ENCODE data around the gene ADAMTSL4.
"Not testable (repeated sequence)": the region's sequence is repeated elsewhere in the genome, so short reads cannot be mapped to it uniquely, and the experiment has no call there.

Gene ADAMTSL4

GRCh38 chr1:150577557-150578271 lies 28.5 kb downstream of the ADAMTSL4 start:
- no peaks in the 10 kb centered on the region for H3K27me3 ChIP-seq (replicated peaks; ENCODE audit: control insufficient read depth, insufficient read depth, low read length)
- H3K4me3 ChIP-seq (replicated peaks; ENCODE audit: low read depth, low read length), result peak overlapping the region; percentile 100
- TF ChIP-seq CTCF (IDR thresholded peaks at IDR 0.05; ENCODE audit: insufficient read depth, low read length, poor library complexity, severe bottlenecking), result no peak
- DNase-seq (ENCODE audit: extremely low read depth, insufficient read length), result no peak
- peaks cover 26% of the 10 kb centered on the region for H3K36me3 ChIP-seq (ENCODE audit: control insufficient read depth, insufficient read depth, low read length)

GRCh38 chr1:150578272-150579109 lies 29.3 kb downstream of the ADAMTSL4 start:
- Histone ChIP-seq H3K36me3 (ENCODE audit: control insufficient read depth, insufficient read depth, low read length) (peaks cover 24% of the 10 kb centered on the region), H3K27me3 (replicated peaks; ENCODE audit: control insufficient read depth, insufficient read depth, low read length) (no peaks in the 10 kb centered on the region), H3K4me3 (replicated peaks; ENCODE audit: low read depth, low read length) (peak overlapping the region; percentile 100)
- DNase-seq (ENCODE audit: extremely low read depth, insufficient read length), result peak; percentile 55
- no peak for TF ChIP-seq CTCF (IDR thresholded peaks at IDR 0.05; ENCODE audit: insufficient read depth, low read length, poor library complexity, severe bottlenecking)

GRCh38 chr1:150579110-150579944 lies 30.1 kb downstream of the ADAMTSL4 start, which contains the start of gene MCL1:
MCL1 (minus strand) TSS chr1:150579610; CDS start chr1:150579530, 80 bp downstream.
- DNase-seq (ENCODE audit: extremely low read depth, insufficient read length), result peak; percentile 84
- Histone ChIP-seq H3K27me3 (replicated peaks; ENCODE audit: control insufficient read depth, insufficient read depth, low read length) (no peaks in the 10 kb centered on the region), H3K4me3 (replicated peaks; ENCODE audit: low read depth, low read length) (peak within 1 kb of the TSS; percentile 100), H3K36me3 (ENCODE audit: control insufficient read depth, insufficient read depth, low read length) (peaks cover 22% of the 10 kb centered on the region)
- TF ChIP-seq CTCF (IDR thresholded peaks at IDR 0.05; ENCODE audit: insufficient read depth, low read length, poor library complexity, severe bottlenecking), result no peak

- no peak for TF ChIP-seq CTCF (IDR thresholded peaks at IDR 0.05; ENCODE audit: insufficient read depth, low read length, poor library complexity, severe bottlenecking)
- H3K4me3 ChIP-seq (replicated peaks; ENCODE audit: low read depth, low read length), result peak overlapping the region; percentile 73
- no peaks in the 10 kb centered on the region for H3K27me3 ChIP-seq (replicated peaks; ENCODE audit: control insufficient read depth, insufficient read depth, low read length)
- DNase-seq (ENCODE audit: extremely low read depth, insufficient read length), result no peak
- H3K36me3 ChIP-seq (ENCODE audit: control insufficient read depth, insufficient read depth, low read length), result peaks cover 17% of the 10 kb centered on the region
These were observed 30.9 kb downstream of the ADAMTSL4 start for GRCh38 chr1:150579945-150580642.

- not testable (repeated sequence) for H3K27me3 ChIP-seq (replicated peaks; ENCODE audit: control insufficient read depth, insufficient read depth, low read length); H3K4me3 ChIP-seq (replicated peaks; ENCODE audit: low read depth, low read length); DNase-seq (ENCODE audit: extremely low read depth, insufficient read length)
- H3K36me3 ChIP-seq (ENCODE audit: control insufficient read depth, insufficient read depth, low read length), result peaks cover 12% of the 10 kb centered on the region
These were observed 31.8 kb downstream of the ADAMTSL4 start for GRCh38 chr1:150580966-150581365.

- peaks cover 12% of the 10 kb centered on the region for H3K36me3 ChIP-seq (ENCODE audit: control insufficient read depth, insufficient read depth, low read length)
- not testable (repeated sequence) for H3K4me3 ChIP-seq (replicated peaks; ENCODE audit: low read depth, low read length); DNase-seq (ENCODE audit: extremely low read depth, insufficient read length); H3K27me3 ChIP-seq (replicated peaks; ENCODE audit: control insufficient read depth, insufficient read depth, low read length)
These were observed 32.2 kb downstream of the ADAMTSL4 start for GRCh38 chr1:150581437-150581836.

- H3K27me3 ChIP-seq (replicated peaks; ENCODE audit: control insufficient read depth, insufficient read depth, low read length); H3K4me3 ChIP-seq (replicated peaks; ENCODE audit: low read depth, low read length); DNase-seq (ENCODE audit: extremely low read depth, insufficient read length); H3K36me3 ChIP-seq (ENCODE audit: control insufficient read depth, insufficient read depth, low read length): not testable (repeated sequence)
These were observed 32.8 kb downstream of the ADAMTSL4 start for GRCh38 chr1:150581962-150582361.

Measured in GM06990 (cell line).